Skeletal muscle tissue (tissue), 4 donors: ENCODE measurements around the gene PDE1A. TPM values are rescaled to one million over a fixed set of nuclear protein-coding genes. Genes with fewer than 3 reads are reported as not detected.

ENCODE experiments used
- H3K27ac ChIP-seq: one replicate; pipeline ENCODE4 v1.7.0; 2013; ENCODE audit warnings: mild to moderate bottlenecking, low read depth, low read length, inconsistent platforms
- H3K27me3 ChIP-seq, 3 donors: one replicate each; pipeline ENCODE4 v1.7.0; 2013; ENCODE audit warnings: low read length in 3 of 3; ENCODE audit not compliant: control insufficient read depth in 3 of 3, insufficient read depth in 3 of 3
- H3K36me3 ChIP-seq, 3 donors: one replicate each; pipeline ENCODE4 v1.7.0; 2013; ENCODE audit warnings: low read length in 3 of 3; ENCODE audit not compliant: control insufficient read depth in 3 of 3, insufficient read depth in 3 of 3
- H3K4me1 ChIP-seq, 3 donors: one replicate each; pipeline ENCODE4 v1.7.0; 2013; ENCODE audit warnings: low read length in 3 of 3, mild to moderate bottlenecking in 3 of 3; ENCODE audit not compliant: control insufficient read depth in 3 of 3, insufficient read depth in 3 of 3
- H3K4me3 ChIP-seq, 3 donors: one replicate each; pipeline ENCODE4 v1.7.0; 2013; ENCODE audit warnings: low read length in 3 of 3
- H3K9ac ChIP-seq, 3 donors: one replicate each; pipeline ENCODE4 v1.7.0; 2013; ENCODE audit warnings: low read length in 3 of 3, mild to moderate bottlenecking in 3 of 3, moderate library complexity in 2 of 3, low read depth in 1 of 3
- H3K9me3 ChIP-seq, 3 donors: one replicate each; pipeline ENCODE4 v1.7.0; 2013; ENCODE audit warnings: low read length in 3 of 3; ENCODE audit not compliant: control insufficient read depth in 3 of 3
- total RNA-seq: library from RNA; depleted of rRNA; stranded (reverse); fragments of >200 nt; gene quantifications from one replicate; pipeline ENCODE4 v1.2.3, GENCODE V29; 2014
- donor health status: Osteomylitis.

The PDE1A gene
- total RNA-seq, 1 donor from 2014 or later: 9.9 TPM

DNA sequence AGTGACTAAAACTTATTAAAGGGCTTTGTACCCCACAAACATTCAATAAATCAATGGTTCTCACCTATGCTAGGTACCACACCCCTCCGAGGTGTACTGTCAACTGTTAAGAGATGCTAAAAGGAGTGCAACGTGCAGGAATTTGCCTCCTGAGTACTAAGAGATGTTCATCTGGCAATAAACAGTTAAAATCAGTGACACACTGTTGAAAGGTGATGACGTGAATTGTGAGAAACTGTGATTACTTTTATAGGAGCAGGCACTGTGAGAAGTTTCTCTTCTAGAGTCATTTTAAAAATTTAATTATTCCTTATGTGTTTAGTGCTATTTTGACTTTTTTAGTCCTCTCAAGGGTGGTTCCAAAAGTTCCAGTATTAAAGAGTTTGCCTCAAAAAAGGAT lies 61.0 kb downstream of the PDE1A start:
- peak overlapping the region; percentile 36 for H3K27ac ChIP-seq

DNA sequence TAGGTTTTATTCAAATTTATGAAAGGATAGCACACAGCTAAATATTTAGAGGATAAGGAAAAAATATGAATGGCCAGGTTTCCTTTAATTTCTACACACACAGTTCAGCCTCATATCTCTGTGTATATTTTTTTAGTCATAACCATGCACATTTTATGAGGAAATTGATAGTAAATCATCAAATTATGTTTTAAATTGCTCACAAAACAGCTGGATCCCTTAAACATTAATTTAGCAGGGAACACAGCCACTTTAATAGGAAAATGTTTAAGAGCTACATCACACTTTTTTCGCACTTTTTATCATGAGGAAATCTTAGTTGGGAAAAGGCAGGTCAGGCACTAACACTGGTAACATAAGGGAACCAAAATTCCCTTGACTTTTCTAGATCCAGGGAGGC lies 65.4 kb downstream of the PDE1A start:
- no peak overlapping the region for H3K9ac ChIP-seq
- H3K4me1 ChIP-seq: no peaks in the 10 kb centered on the region
- no peak overlapping the region for H3K27ac ChIP-seq
- H3K4me3 ChIP-seq: no peak overlapping the region
- no peaks in the 10 kb centered on the region for H3K27me3 ChIP-seq
- H3K9me3 ChIP-seq: no peaks in the 10 kb centered on the region
- no peaks in the 10 kb centered on the region for H3K36me3 ChIP-seq

More for the DNA sequence above, 61.0 kb downstream of the PDE1A start:
- no peak overlapping the region for H3K9ac ChIP-seq
- no peaks in the 10 kb centered on the region for H3K27me3 ChIP-seq
- no peaks in the 10 kb centered on the region for H3K4me1 ChIP-seq
- H3K4me3 ChIP-seq: no peak overlapping the region
- H3K36me3 ChIP-seq: no peaks in the 10 kb centered on the region
- H3K9me3 ChIP-seq: no peaks in the 10 kb centered on the region

DNA sequence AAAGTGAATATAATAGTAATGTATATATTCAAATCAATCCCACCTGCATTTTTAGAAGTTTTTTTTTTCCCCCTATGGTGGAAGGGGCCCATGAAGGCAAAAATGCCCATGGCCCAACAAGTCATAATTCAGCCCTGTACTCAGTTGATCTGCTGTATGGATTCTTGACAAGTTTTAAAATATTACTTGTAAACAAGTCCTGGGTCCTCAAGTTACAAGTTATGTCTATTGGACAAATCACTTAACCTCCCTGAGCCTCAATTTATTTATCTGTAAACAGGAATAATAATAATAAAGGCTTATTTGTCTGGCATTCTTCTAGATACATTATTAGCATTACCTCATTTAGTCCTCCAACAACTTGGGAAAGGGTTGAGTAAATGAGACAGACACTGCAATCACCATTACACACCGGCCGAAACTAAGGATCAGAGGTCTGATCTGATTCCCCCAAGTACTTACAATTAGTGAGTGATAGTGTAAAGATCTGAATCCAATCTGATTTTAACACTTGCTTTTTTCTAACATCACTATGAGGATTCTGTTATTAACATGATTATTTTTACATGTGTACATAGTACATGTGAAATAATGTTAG lies 66.1 kb downstream of the PDE1A start:
- no peaks in the 10 kb centered on the region for H3K36me3 ChIP-seq
- H3K9me3 ChIP-seq: no peaks in the 10 kb centered on the region
- no peak overlapping the region for H3K9ac ChIP-seq
- H3K27me3 ChIP-seq: no peaks in the 10 kb centered on the region
- H3K27ac ChIP-seq: no peak overlapping the region
- no peak overlapping the region for H3K4me3 ChIP-seq
- no peaks in the 10 kb centered on the region for H3K4me1 ChIP-seq

DNA sequence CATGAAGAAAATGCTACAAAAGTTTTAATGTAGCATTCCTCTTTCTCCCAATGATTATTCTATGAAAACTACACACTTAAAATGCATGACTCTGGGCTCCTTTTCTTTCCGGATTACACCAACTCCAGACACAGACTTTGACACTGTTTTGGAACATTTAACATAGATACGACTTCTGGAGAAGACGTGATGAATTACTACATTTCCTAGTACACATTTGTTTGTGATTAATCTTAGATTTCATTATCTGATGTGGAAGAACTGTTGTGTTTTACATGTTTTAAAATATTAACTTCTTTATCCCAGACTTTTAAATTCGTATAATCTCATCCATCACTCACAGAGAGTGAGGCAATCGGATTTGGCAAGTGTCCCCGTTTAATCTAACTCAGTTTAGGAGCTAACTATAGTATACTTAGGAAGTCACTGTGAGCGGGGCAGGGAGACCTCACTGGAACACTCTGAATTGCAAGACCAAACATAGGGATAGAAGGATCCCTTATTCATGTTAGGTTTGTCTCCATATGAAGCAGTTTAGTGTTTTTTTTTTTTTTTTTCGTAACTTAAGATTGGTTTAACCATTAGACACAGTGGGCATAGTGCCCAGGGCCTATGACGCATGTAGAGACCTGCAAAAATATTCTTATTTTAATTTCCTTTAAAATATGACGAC lies 66.7 kb downstream of the PDE1A start:
- H3K27ac ChIP-seq: peak overlapping the region; percentile 5

DNA sequence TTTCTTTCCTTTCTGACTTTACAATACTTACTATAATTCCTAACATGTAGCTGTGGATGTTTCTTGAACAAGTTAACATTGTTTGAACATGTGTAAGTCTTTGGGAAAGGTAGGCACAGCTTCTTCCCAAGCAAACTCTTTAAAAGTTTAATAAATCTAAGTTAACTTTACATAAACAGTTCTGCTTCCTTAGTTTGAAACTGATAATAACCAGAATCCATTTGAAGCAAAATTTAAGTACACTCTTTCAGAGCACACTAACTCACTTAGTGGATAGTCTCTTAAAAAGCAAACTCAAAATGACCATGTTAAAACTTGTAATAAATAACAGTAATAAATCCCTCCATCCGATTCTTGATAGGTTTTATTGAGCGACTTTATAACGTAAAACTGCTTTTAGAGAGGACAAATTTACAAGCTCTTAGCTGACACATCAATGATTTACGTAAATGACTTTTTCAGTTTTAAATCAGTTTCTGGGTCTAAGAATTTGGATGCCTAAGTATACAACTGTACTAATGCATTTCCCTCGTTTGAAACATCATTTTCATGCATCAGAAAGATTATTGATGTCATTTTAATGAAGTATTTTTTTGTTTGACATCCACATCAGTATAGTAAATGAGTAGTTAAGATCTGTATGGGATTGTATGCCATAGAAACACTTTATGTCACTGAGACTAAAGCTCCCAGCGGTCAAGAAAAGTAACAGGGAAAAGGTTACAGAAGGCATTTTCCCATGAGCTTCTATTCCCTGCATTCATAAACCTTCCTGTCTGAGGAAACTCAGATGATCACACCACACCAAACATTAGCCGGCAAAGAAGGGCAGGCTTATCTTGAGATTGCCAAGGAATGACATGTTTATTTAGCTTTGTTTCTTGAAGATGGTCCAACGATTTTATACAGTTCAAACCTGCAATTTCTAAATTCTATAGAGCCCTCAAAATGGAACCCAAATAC lies 67.5 kb downstream of the PDE1A start:
- Histone ChIP-seq H3K9ac (no peak overlapping the region), H3K27me3 (no peaks in the 10 kb centered on the region), H3K4me1 (no peaks in the 10 kb centered on the region), H3K4me3 (no peak overlapping the region), H3K36me3 (no peaks in the 10 kb centered on the region), H3K9me3 (no peaks in the 10 kb centered on the region), H3K27ac (peak overlapping the region; percentile 5)

More for the DNA sequence above, 66.7 kb downstream of the PDE1A start:
- H3K9me3 ChIP-seq: no peaks in the 10 kb centered on the region
- no peaks in the 10 kb centered on the region for H3K36me3 ChIP-seq
- no peaks in the 10 kb centered on the region for H3K27me3 ChIP-seq
- H3K9ac ChIP-seq: no peak overlapping the region
- no peak overlapping the region for H3K4me3 ChIP-seq
- no peaks in the 10 kb centered on the region for H3K4me1 ChIP-seq

DNA sequence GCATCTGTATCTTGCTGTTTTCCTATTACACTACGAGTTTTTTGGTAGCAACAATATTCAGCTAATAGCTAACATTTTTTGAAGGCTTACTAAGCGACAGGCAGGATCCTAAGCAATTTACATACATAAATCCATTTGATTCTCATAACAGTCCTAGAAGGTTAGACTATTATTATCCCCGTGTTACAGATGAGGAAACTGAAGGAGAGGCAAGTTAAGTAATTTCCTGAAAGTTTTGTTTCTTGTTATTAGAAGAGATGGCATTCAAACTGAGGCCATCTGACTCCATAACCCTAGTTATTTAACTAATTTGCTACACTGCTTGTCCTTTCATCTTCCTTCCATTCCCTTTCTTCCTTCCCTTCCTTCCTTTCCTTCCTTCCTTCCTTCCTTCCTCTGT lies 68.2 kb downstream of the PDE1A start:
- Histone ChIP-seq H3K36me3 (no peaks in the 10 kb centered on the region), H3K27ac (no peak overlapping the region), H3K4me3 (no peak overlapping the region), H3K27me3 (no peaks in the 10 kb centered on the region), H3K9me3 (no peaks in the 10 kb centered on the region), H3K9ac (no peak overlapping the region), H3K4me1 (no peaks in the 10 kb centered on the region)

DNA sequence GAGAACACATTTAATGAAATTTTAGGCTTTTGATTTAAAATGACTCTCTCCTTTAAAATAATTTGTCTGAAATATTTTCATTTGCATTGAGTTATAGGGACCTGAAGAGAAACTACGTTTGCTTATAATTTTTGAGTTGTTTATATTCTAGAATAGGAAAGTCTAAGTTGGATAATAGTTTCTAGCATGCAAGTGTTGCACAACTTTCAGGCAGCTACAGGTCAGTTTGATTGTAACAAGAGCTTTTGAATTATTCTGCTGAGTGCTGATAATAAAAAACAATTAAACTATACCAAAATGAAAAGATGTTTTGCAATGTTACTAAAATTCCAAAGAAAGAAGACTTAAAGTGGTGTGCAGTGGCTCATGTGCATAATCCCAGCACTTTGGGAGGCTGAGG lies 71.0 kb downstream of the PDE1A start:
- no peaks in the 10 kb centered on the region for H3K4me1 ChIP-seq
- H3K9me3 ChIP-seq: no peaks in the 10 kb centered on the region
- no peaks in the 10 kb centered on the region for H3K27me3 ChIP-seq
- H3K4me3 ChIP-seq: no peak overlapping the region
- H3K36me3 ChIP-seq: no peaks in the 10 kb centered on the region
- H3K9ac ChIP-seq: no peak overlapping the region
- H3K27ac ChIP-seq: no peak overlapping the region

DNA sequence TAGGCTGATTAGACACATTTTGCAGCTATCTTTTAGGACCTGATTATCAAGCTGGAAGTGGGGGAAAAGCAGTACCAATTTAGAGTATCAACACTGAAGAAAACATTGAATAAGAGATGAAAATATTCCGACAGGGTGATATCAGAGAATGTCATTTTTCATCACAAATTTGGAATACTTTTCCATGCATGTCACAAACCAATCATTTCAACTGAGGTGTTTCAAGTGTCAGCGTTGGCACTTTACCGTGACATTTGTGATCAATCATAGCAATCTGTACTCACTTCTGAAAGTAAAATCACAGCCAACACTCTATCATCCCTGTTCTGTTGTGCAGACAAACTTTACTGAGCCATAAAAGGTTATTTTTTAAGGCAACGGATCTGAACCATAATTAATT lies 75.4 kb downstream of the PDE1A start:
- no peak overlapping the region for H3K4me3 ChIP-seq
- H3K9me3 ChIP-seq: no peaks in the 10 kb centered on the region
- no peaks in the 10 kb centered on the region for H3K36me3 ChIP-seq
- H3K27me3 ChIP-seq: no peaks in the 10 kb centered on the region
- no peaks in the 10 kb centered on the region for H3K4me1 ChIP-seq
- H3K27ac ChIP-seq: no peak overlapping the region
- H3K9ac ChIP-seq: no peak overlapping the region

DNA sequence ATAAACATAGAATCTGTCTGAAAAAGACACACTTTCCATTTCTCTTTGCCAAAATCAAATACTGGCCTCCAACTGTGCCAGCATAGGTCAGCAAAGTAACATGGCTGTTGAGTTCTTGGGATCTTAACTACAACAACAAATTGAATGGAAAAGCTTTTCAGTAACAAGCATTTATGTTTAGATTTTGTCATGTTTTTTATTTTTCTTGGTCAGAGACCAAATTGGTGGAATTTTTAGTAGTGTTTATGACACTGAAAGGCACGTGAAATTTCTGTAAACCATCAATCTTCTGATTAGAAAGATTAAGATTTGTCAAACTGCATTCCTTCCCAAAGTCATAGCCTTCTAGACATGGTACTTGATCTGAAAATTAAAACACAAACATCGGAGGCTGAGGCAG lies 77.6 kb downstream of the PDE1A start:
- Histone ChIP-seq H3K9me3 (no peaks in the 10 kb centered on the region), H3K27me3 (no peaks in the 10 kb centered on the region), H3K4me1 (no peaks in the 10 kb centered on the region), H3K27ac (no peak overlapping the region), H3K4me3 (no peak overlapping the region), H3K9ac (no peak overlapping the region), H3K36me3 (no peaks in the 10 kb centered on the region)

DNA sequence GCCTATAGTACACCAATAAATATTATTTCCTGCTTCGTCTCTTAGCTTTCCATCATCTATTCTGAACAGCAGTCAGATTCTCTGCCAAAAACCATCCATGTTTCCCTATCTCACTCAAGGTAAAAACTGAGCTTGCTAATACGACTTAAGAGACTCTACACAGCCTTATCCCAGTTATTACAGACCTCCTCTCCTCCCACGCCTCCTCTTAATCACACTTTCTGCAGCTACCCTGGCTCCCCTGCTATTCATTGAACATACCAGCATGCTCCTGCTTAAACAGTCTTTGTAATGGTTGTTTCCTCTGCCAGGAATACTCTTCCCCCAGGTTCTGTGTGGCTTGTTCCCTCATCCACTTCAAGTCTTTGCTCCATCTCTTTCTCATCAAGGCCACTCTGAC lies 81.5 kb downstream of the PDE1A start:
- H3K36me3 ChIP-seq: no peaks in the 10 kb centered on the region
- no peaks in the 10 kb centered on the region for H3K27me3 ChIP-seq
- no peak overlapping the region for H3K27ac ChIP-seq
- no peak overlapping the region for H3K9ac ChIP-seq
- H3K9me3 ChIP-seq: no peaks in the 10 kb centered on the region
- H3K4me3 ChIP-seq: no peak overlapping the region
- no peaks in the 10 kb centered on the region for H3K4me1 ChIP-seq
